HepG2 (cell line): ENCODE measurements around the gene FETUB. TPM values are rescaled to one million over a fixed set of nuclear protein-coding genes. Genes with fewer than 3 reads are reported as not detected.

Experiments
- ATAC-seq: fragments of 200-7000 bp; cut with Tn5 transposase; 3 replicates; pipeline ENCODE4 v1.9.1; 2020; ENCODE audit warnings: mild to moderate bottlenecking, moderate library complexity
- BruUV-seq: library from RNA; stranded (reverse); fragments of 400-500 nt; replicated peaks from 2 replicates; lab custom pipeline; 2021; lab: Mats Ljungman, UMichigan
- CTCF ChIA-PET: fragments of 300-600 bp; formaldehyde crosslinking; extraction: SDS; loops from one replicate; lab custom pipeline; 2021; ENCODE audit warnings: low total read pairs, inconsistent platforms, low intra/inter-chr PET ratio; lab: Yijun Ruan, JAX
- POLR2A ChIA-PET: fragments of 350-600 bp; sonication (Branson Sonifier 250); formaldehyde crosslinking; loops from one replicate; lab custom pipeline; 2020; ENCODE audit warnings: antibody characterized with exemption, inconsistent platforms; lab: Yijun Ruan, JAX
- DNase-seq: peaks from one replicate; pipeline ENCODE4 v3.0.0-alpha.2; 2015; ENCODE audit warnings: low spot score
- FAIRE-seq: peaks from 3 replicates; lab custom pipeline; 2011; peaks lifted over from hg19 to GRCh38; lab: Jason Lieb, UNC
- H2AFZ ChIP-seq: one replicate; pipeline ENCODE4 v1.6.1; 2011; ENCODE audit warnings: low read length, inconsistent platforms
- H3K27ac ChIP-seq: fragments of 300-600 bp; 3 replicates; pipeline ENCODE4 v1.8.0; 2011; ENCODE audit warnings: mixed run types, mild to moderate bottlenecking, mixed read lengths, low read length, inconsistent platforms; ENCODE audit not compliant: insufficient read depth; ENCODE audit errors: extremely low read length
- H3K27me3 ChIP-seq, 2 experiments: fragments of 200-600 bp in 1 of 2; 2 replicates in 1 of 2; 3 replicates in 1 of 2; pipeline versions ENCODE4 v1.6.0 to v1.8.0; 2011; ENCODE audit warnings: low read length in 2 of 2, mild to moderate bottlenecking in 2 of 2, moderate library complexity in 2 of 2, inconsistent platforms in 1 of 2; ENCODE audit not compliant: insufficient read depth in 2 of 2, control insufficient read depth in 1 of 2
- H3K36me3 ChIP-seq, 2 experiments: fragments of 200-600 bp in 1 of 2; replicated peaks in 1 of 2; 2 replicates in 1 of 2; 3 replicates in 1 of 2; pipeline versions ENCODE4 v1.5.1 to v1.8.0; 2011; ENCODE audit warnings: low read length in 2 of 2, inconsistent platforms in 1 of 2; ENCODE audit not compliant: insufficient read depth in 2 of 2, control insufficient read depth in 1 of 2
- H3K4me1 ChIP-seq: 2 replicates; pipeline ENCODE4 v1.5.1; 2012; ENCODE audit warnings: low read length, inconsistent platforms; ENCODE audit not compliant: insufficient read depth
- H3K4me2 ChIP-seq: 2 replicates; pipeline ENCODE4 v1.6.0; 2011; ENCODE audit warnings: low read depth, low read length, inconsistent platforms
- H3K4me3 ChIP-seq, 3 experiments: fragments of 200-600 bp in 1 of 3; sonication (generic), shearing (Covaris generic) in 1 of 3; replicated peaks in 1 of 3; 2 replicates each; pipeline ENCODE4 v1.5.1; 2011 to 2016; ENCODE audit warnings: low read length in 3 of 3, inconsistent platforms in 2 of 3, low read depth in 2 of 3, mild to moderate bottlenecking in 2 of 3, control low read depth in 1 of 3, mixed read lengths in 1 of 3; ENCODE audit not compliant: insufficient read depth in 1 of 3
- H3K79me2 ChIP-seq: one replicate; pipeline ENCODE4 v1.6.1; 2011; ENCODE audit warnings: low read length, inconsistent platforms; ENCODE audit not compliant: insufficient read depth
- H3K9ac ChIP-seq: 2 replicates; pipeline ENCODE4 v1.6.0; 2011; ENCODE audit warnings: mild to moderate bottlenecking, low read depth, low read length, inconsistent platforms; ENCODE audit not compliant: insufficient read depth
- H3K9me3 ChIP-seq: 2 replicates; pipeline ENCODE4 v1.5.1; 2012; ENCODE audit warnings: mild to moderate bottlenecking, low read length
- H4K20me1 ChIP-seq: 2 replicates; pipeline ENCODE4 v1.6.0; 2011; ENCODE audit warnings: inconsistent platforms, mild to moderate bottlenecking, low read length, moderate library complexity; ENCODE audit not compliant: insufficient read depth
- CENPT ChIP-seq: sonication (generic); formaldehyde crosslinking; IDR thresholded peaks from 2 replicates; pipeline ENCODE4 v1.8.0; 2022; ENCODE audit warnings: low read depth, mild to moderate bottlenecking, moderate library complexity, missing genetic modification reagents
- FOXA1 ChIP-seq, 2 experiments: fragments of 450-650 bp in 1 of 2; sonication (generic) in 1 of 2; formaldehyde crosslinking in 1 of 2; IDR thresholded peaks; 2 replicates each; pipeline versions ENCODE4 v1.4.0 to v1.6.1; 2016 to 2020; ENCODE audit warnings: missing genetic modification reagents in 1 of 2
- KLF16 ChIP-seq, 2 experiments: sonication (generic) in 1 of 2; formaldehyde crosslinking in 1 of 2; IDR thresholded peaks; 2 replicates each; pipeline versions ENCODE4 v1.6.1 to v1.8.0; 2016 to 2023; ENCODE audit warnings: missing genetic modification reagents in 2 of 2, missing compliant biosample characterization in 1 of 2
- MTF1 ChIP-seq: sonication (generic); formaldehyde crosslinking; IDR thresholded peaks from 2 replicates; pipeline ENCODE4 v1.5.0; 2020; ENCODE audit warnings: missing genetic modification reagents
- NFE2 ChIP-seq: sonication (generic); formaldehyde crosslinking; IDR thresholded peaks from 2 replicates; pipeline ENCODE4 v1.4.0; 2020; ENCODE audit warnings: missing genetic modification reagents
- REXO4 ChIP-seq: sonication (generic); formaldehyde crosslinking; IDR thresholded peaks from 2 replicates; pipeline ENCODE4 v1.8.0; 2022; ENCODE audit warnings: missing genetic modification reagents, mild to moderate bottlenecking, borderline replicate concordance
- SIN3B ChIP-seq: fragments of 150-350 bp; IDR thresholded peaks from 2 replicates; pipeline ENCODE4 v1.6.1; 2014; ENCODE audit warnings: low read length
- ZNF446 ChIP-seq: sonication (generic); formaldehyde crosslinking; IDR thresholded peaks from 2 replicates; pipeline ENCODE4 v1.5.0; 2020; ENCODE audit warnings: mild to moderate bottlenecking, missing genetic modification reagents
- in situ Hi-C: cut with HindIII; loops from 2 replicates; pipeline ENCODE4 v1.10.0; 2017; ENCODE audit warnings: low pct_unique_long_range_greater_than_20kb; ENCODE audit not compliant: extremely low pct_ligation_motif_present
- intact Hi-C: fragments of 100-400 bp; cut with micrococcal nuclease; formaldehyde crosslinking; loops from one replicate; pipeline ENCODE4 v1.10.0; 2022; ENCODE audit not compliant: unreplicated experiment
- polyA plus RNA-seq, 8 experiments: library from polyadenylated mRNA; depleted of rRNA in 3 of 8; stranded (reverse) in 7 of 8; unstranded in 1 of 8; fragments of >200 nt; fragmentation: Illumina TruSeq in 4 of 8; extraction: Trizol in 4 of 8; gene quantifications; 2 replicates each; pipeline versions ENCODE4 v1.2.1 to v1.2.3, GENCODE V29; 2011 to 2016; ENCODE audit warnings: low read depth in 4 of 8, missing spikeins in 1 of 8, mixed read lengths in 1 of 8; ENCODE audit not compliant: insufficient read depth in 1 of 8
- total RNA-seq, 5 experiments: library from RNA; depleted of rRNA; stranded (reverse); fragments of >200 nt; fragmentation: Illumina TruSeq; extraction: Trizol; gene quantifications; 2 replicates each; pipeline ENCODE4 v1.2.3, GENCODE V29; 2016; ENCODE audit warnings: low read depth in 1 of 5
- TF ChIP-seq, protein P1 (sequence below): sonication (generic); formaldehyde crosslinking; IDR thresholded peaks from 2 replicates; pipeline ENCODE4 v1.9.0; 2021; ENCODE audit warnings: missing genetic modification reagents, mild to moderate bottlenecking, borderline replicate concordance

Gene FETUB
- total and polyA plus RNA-seq, 2 of the 13 experiments (the other 11 are each of a cell fraction or from before 2014, with no cell fraction given), result 2.1 to 4.4 TPM

DNA sequence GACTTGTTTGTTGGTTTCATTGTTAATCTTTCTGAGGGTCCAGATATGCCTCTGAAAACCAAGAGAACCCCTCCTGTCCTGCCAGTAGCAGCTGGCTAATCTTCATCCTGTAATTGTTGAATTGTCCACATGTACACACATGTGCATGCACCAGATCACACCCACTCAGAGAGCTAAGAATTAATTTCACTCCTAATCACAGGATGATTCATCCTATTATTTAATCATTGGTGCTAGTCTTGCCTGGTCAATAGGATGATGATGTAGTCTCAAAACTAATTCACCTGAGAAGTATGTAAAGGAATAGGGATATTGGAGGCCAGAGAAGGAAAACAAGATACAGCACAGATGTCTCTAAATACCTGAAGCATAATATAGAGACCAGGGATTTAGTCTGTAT is 35.1 kb upstream of the FETUB start:
- ChIA-PET CTCF (no interaction called here), POLR2A (interaction anchor here (1.0 to 27.1 kb wide), 4 partner anchors 6 to 179 kb away, joined by 3 to 854 read pairs (median 429); partner anchors contain the start of genes AHSG, DNAJB11 and EIF4A2)
- peak overlapping the region in 1 of 3 experiments; percentile 43; a peak in 1 of 6 replicates for H3K4me3 ChIP-seq
- FAIRE-seq, result no peak
- intact Hi-C loops, result no loop called here
- H3K79me2 ChIP-seq, result peaks cover 6% of the 10 kb centered on the region
- BruUV-seq, result no TSS peak
- in situ Hi-C loops, result no loop called here
- H3K9ac ChIP-seq, result peak overlapping the region; percentile 34; the same call in 1 of the 2 replicates
- no peaks in the 10 kb centered on the region for H4K20me1 ChIP-seq
- peaks cover 98% of the 10 kb centered on the region for H3K4me1 ChIP-seq
- H3K36me3 ChIP-seq, result no peaks in the 10 kb centered on the region
- no peak for DNase-seq
- peak overlapping the region; percentile 83 for H3K27ac ChIP-seq
- no peak for ATAC-seq
- no peaks in the 10 kb centered on the region for H3K27me3 ChIP-seq
- H3K4me2 ChIP-seq, result peak overlapping the region; percentile 69; the same call in 1 of the 2 replicates
- H3K9me3 ChIP-seq, result no peaks in the 10 kb centered on the region
- H2AFZ ChIP-seq, result no peak overlapping the region
- no peak for TF ChIP-seq KLF16 (CRISPR knock-in tag; IDR thresholded peaks at IDR 0.05)
- no peak for TF ChIP-seq ZNF446
- no peak for TF ChIP-seq SIN3B
- TF ChIP-seq, protein P1, sequence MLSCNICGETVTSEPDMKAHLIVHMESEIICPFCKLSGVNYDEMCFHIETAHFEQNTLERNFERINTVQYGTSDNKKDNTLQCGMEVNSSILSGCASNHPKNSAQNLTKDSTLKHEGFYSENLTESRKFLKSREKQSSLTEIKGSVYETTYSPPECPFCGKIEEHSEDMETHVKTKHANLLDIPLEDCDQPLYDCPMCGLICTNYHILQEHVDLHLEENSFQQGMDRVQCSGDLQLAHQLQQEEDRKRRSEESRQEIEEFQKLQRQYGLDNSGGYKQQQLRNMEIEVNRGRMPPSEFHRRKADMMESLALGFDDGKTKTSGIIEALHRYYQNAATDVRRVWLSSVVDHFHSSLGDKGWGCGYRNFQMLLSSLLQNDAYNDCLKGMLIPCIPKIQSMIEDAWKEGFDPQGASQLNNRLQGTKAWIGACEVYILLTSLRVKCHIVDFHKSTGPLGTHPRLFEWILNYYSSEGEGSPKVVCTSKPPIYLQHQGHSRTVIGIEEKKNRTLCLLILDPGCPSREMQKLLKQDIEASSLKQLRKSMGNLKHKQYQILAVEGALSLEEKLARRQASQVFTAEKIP (CRISPR knock-in tag), result no peak
- TF ChIP-seq CENPT (CRISPR knock-in tag), result no peak
- no peak for TF ChIP-seq REXO4
- no peak for TF ChIP-seq FOXA1 (IDR thresholded peaks at IDR 0.05)
- no peak for TF ChIP-seq FOXA1 (CRISPR knock-in tag; IDR thresholded peaks at IDR 0.05)
- TF ChIP-seq NFE2 (CRISPR knock-in tag), result no peak
- no peak for TF ChIP-seq MTF1 (CRISPR knock-in tag)
